Rectal smooth muscle tissue (tissue), 1 donor: ENCODE results near the gene C2orf49.

Source experiments
- H3K27ac ChIP-seq: one replicate; pipeline ENCODE4 v1.7.0; 2013; ENCODE audit warnings: low read depth, low read length, inconsistent platforms
- H3K27me3 ChIP-seq: one replicate; pipeline ENCODE4 v1.7.0; 2013; ENCODE audit warnings: low read length; ENCODE audit not compliant: control insufficient read depth, insufficient read depth
- H3K36me3 ChIP-seq: one replicate; pipeline ENCODE4 v1.7.0; 2013; ENCODE audit warnings: low read length; ENCODE audit not compliant: control insufficient read depth, insufficient read depth
- H3K4me1 ChIP-seq: one replicate; pipeline ENCODE4 v1.7.0; 2013; ENCODE audit warnings: low read length; ENCODE audit not compliant: control insufficient read depth, insufficient read depth
- H3K4me3 ChIP-seq: one replicate; pipeline ENCODE4 v1.7.0; 2013; ENCODE audit warnings: low read length
- H3K9ac ChIP-seq: one replicate; pipeline ENCODE4 v1.7.0; 2013; ENCODE audit warnings: low read length

C2orf49 gene

GRCh38 chr2:105371156-105371555 lies 33.8 kb downstream of the C2orf49 start:
- H3K36me3 ChIP-seq, result peaks cover 7% of the 10 kb centered on the region

GRCh38 chr2:105371810-105372209 lies 34.5 kb downstream of the C2orf49 start:
- Histone ChIP-seq H3K27ac (no peak overlapping the region), H3K36me3 (peaks cover 6% of the 10 kb centered on the region), H3K4me1 (peaks cover 4% of the 10 kb centered on the region)

More at GRCh38 chr2:105371156-105371555, 33.8 kb downstream of the C2orf49 start:
- Histone ChIP-seq H3K4me3 (no peak overlapping the region), H3K27me3 (no peaks in the 10 kb centered on the region), H3K9ac (no peak overlapping the region), H3K27ac (no peak overlapping the region), H3K4me1 (peaks cover 4% of the 10 kb centered on the region)

GRCh38 chr2:105373344-105373781 lies 36.0 kb downstream of the C2orf49 start:
- peak overlapping the region; percentile 23 for H3K27ac ChIP-seq
- no peak overlapping the region for H3K9ac ChIP-seq
- H3K4me1 ChIP-seq, result peaks cover 4% of the 10 kb centered on the region

More at GRCh38 chr2:105371810-105372209, 34.5 kb downstream of the C2orf49 start:
- no peak overlapping the region for H3K9ac ChIP-seq
- H3K4me3 ChIP-seq, result no peak overlapping the region
- H3K27me3 ChIP-seq, result no peaks in the 10 kb centered on the region

GRCh38 chr2:105373895-105374401 lies 36.6 kb downstream of the C2orf49 start:
- Histone ChIP-seq H3K36me3 (no peaks in the 10 kb centered on the region), H3K9ac (peak overlapping the region; percentile 6), H3K27me3 (no peaks in the 10 kb centered on the region), H3K4me3 (no peak overlapping the region), H3K4me1 (peaks cover 4% of the 10 kb centered on the region), H3K27ac (no peak overlapping the region)

More at GRCh38 chr2:105373344-105373781, 36.0 kb downstream of the C2orf49 start:
- Histone ChIP-seq H3K27me3 (no peaks in the 10 kb centered on the region), H3K36me3 (no peaks in the 10 kb centered on the region), H3K4me3 (no peak overlapping the region)

GRCh38 chr2:105375001-105375561 lies 37.7 kb downstream of the C2orf49 start:
- Histone ChIP-seq H3K9ac (no peak overlapping the region), H3K36me3 (no peaks in the 10 kb centered on the region), H3K27me3 (no peaks in the 10 kb centered on the region), H3K4me1 (peaks cover 4% of the 10 kb centered on the region), H3K27ac (no peak overlapping the region), H3K4me3 (no peak overlapping the region)

GRCh38 chr2:105376010-105376409 lies 38.7 kb downstream of the C2orf49 start:
- Histone ChIP-seq H3K27ac (no peak overlapping the region), H3K4me1 (peaks cover 4% of the 10 kb centered on the region), H3K27me3 (no peaks in the 10 kb centered on the region), H3K4me3 (no peak overlapping the region), H3K36me3 (no peaks in the 10 kb centered on the region), H3K9ac (no peak overlapping the region)

- no peaks in the 10 kb centered on the region for H3K27me3 ChIP-seq
- H3K4me3 ChIP-seq, result no peak overlapping the region
- H3K9ac ChIP-seq, result no peak overlapping the region
- H3K36me3 ChIP-seq, result no peaks in the 10 kb centered on the region
- H3K27ac ChIP-seq, result no peak overlapping the region
- H3K4me1 ChIP-seq, result peaks cover 4% of the 10 kb centered on the region
These were observed 39.5 kb downstream of the C2orf49 start for GRCh38 chr2:105376789-105377240.

GRCh38 chr2:105377871-105378270 lies 40.5 kb downstream of the C2orf49 start:
- no peak overlapping the region for H3K27ac ChIP-seq
- peaks cover 4% of the 10 kb centered on the region for H3K4me1 ChIP-seq
- no peaks in the 10 kb centered on the region for H3K27me3 ChIP-seq
- H3K9ac ChIP-seq, result no peak overlapping the region
- H3K4me3 ChIP-seq, result no peak overlapping the region
- no peaks in the 10 kb centered on the region for H3K36me3 ChIP-seq

GRCh38 chr2:105378276-105378840 lies 41.0 kb downstream of the C2orf49 start:
- H3K9ac ChIP-seq, result no peak overlapping the region
- H3K4me1 ChIP-seq, result peaks cover under 1% of the 10 kb centered on the region
- no peaks in the 10 kb centered on the region for H3K36me3 ChIP-seq
- no peak overlapping the region for H3K4me3 ChIP-seq
- H3K27me3 ChIP-seq, result no peaks in the 10 kb centered on the region
- H3K27ac ChIP-seq, result no peak overlapping the region

- Histone ChIP-seq H3K4me1 (no peaks in the 10 kb centered on the region), H3K27ac (no peak overlapping the region), H3K4me3 (no peak overlapping the region), H3K9ac (no peak overlapping the region), H3K27me3 (no peaks in the 10 kb centered on the region), H3K36me3 (no peaks in the 10 kb centered on the region)
These were observed 41.6 kb downstream of the C2orf49 start for GRCh38 chr2:105378921-105379383.

- no peak overlapping the region for H3K4me3 ChIP-seq
- H3K36me3 ChIP-seq, result no peaks in the 10 kb centered on the region
- no peak overlapping the region for H3K9ac ChIP-seq
- no peaks in the 10 kb centered on the region for H3K4me1 ChIP-seq
- H3K27me3 ChIP-seq, result no peaks in the 10 kb centered on the region
- no peak overlapping the region for H3K27ac ChIP-seq
These were observed 42.4 kb downstream of the C2orf49 start for GRCh38 chr2:105379741-105380186.

- peaks cover 4% of the 10 kb centered on the region for H3K36me3 ChIP-seq
- no peak overlapping the region for H3K9ac ChIP-seq
- H3K4me3 ChIP-seq, result no peak overlapping the region
- no peak overlapping the region for H3K27ac ChIP-seq
- no peaks in the 10 kb centered on the region for H3K4me1 ChIP-seq
- no peaks in the 10 kb centered on the region for H3K27me3 ChIP-seq
These were observed 43.2 kb downstream of the C2orf49 start for GRCh38 chr2:105380432-105381100.
